Posterior vena cava (tissue), 2 donors: ENCODE data around the gene STX8. TPM values are rescaled to one million over a fixed set of nuclear protein-coding genes. Genes with fewer than 3 reads are reported as not detected.
"Not testable (repeated sequence)": the region's sequence is repeated elsewhere in the genome, so short reads cannot be mapped to it uniquely, and the experiment has no call there.

Source experiments
- DNase-seq: peaks from one replicate; pipeline ENCODE4 v3.0.0-alpha.2; 2020; ENCODE audit warnings: low spot score
- intact Hi-C, 2 donors: fragments of 100-400 bp; cut with DNase I; formaldehyde crosslinking; loops; one replicate each; pipeline versions ENCODE4 v1.14.1 to v1.14.2; 2022 to 2023
- total RNA-seq, 2 donors: library from RNA; stranded (reverse); fragmentation: NEBNext Ultra II Directional; extraction: Animal tissue kit (Norgen Biotek cat#: 25700); gene quantifications; one replicate each; pipeline ENCODE4 v1.2.1, GENCODE V29; 2021
- donor health status: DM: yes; HTN: yes; CAD: no.
- donor health status: DM: yes; HTN: yes; CAD: no.

STX8 gene
- total RNA-seq, 2 donors from 2014 or later = 55.2 to 80.4 TPM

DNA sequence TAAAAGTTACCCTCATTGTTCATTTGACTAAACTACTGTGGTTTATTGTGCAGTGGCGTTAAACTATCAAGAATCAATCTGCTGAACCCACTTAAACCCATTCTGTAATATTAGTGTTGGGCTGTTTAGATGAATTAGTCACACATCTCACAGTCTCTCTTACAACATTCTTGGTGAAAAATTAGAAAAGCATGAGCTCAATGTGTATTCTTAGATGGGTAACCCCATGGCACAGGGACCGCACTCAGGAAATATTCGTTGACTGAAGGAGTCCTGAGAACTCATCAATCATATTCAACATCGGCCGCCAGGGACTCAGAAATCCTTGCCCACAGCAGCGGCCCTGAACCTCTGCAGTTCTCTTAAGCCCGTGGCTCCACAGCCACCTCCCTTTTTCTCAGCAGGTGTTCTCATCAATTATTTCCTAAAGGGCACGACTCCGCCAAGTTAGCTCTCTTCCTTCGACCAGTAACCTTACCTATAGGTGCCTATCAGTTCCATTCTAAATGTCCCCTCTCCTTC lies 155.6 kb downstream of the STX8 start:
- DNase-seq = no peak
- intact Hi-C loops = no loop called here

DNA sequence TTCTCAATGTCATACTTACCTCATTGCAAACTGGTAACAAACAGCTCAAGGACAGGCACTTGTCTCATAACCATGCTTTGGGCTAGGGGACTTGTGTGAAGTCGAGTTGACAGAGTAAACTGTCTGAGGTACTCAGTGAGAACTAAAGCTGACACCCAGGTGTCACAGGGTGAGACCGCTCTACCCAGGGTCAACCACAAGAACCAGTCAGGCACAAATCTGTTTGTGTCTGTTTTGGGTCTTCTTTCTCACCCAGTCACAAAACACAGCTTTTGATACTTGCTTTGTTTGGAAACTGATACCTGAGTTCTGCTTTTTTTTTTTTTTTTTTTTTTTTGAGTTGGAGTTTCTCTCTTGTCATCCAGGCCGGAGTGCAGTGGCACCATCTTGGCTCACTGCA lies 161.1 kb downstream of the STX8 start:
- intact Hi-C loops = no loop called here
- DNase-seq = no peak

DNA sequence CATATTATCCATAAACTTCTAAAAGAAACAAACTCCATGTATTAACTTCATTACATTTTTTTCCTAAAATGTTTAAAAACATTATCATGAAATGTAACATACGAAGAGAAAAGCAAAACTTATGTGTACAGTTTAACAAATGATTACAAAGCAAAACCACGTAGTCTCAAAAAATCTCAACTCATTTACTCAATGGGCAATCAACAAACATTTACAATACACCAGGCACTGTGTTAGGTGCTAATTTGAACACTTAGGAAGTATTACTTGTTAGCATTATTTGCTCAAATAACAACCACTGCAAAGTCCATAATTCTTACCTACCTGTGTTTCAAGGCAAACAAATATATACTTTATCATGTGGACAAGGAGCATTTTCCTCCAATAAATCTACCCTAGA lies 164.9 kb downstream of the STX8 start:
- intact Hi-C loops = no loop called here
- DNase-seq = no peak

DNA sequence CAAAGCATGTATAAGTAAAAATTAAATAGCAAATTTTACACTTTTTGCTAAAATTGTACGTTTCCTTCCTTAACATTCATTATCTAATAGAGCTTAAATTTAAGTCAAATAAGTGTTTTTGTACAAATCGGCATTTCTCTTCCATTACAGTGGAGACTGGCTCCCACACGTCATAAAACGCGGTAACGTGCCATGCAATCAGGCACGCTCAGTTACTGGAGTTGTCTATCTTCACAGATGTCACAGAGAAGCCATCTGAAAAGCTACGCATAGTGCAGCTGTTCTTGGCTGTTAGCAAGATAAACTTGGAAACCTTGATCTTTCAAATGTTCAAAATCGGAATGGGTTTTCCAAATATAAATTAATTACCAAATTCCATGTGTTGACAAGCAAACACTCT lies 165.3 kb downstream of the STX8 start:
- intact Hi-C loops = no loop called here
- no peak for DNase-seq

DNA sequence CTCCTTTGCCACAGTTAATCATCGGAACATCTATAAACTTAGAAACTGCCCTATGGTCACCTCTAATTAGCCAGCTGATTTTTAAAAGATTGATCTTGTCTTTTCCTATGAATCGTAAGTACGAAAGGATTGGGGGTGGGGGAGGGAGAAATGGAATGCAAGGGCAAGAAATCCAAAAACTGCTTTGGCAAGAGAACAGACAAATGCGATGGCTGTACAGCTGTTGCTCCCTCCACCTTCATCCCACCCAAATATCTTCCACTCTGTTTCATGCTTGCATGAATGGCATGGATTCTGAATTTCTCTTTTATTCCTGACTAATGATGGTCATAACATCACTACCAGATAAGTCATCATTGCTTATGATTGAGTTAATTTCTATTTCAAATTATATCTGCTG lies 165.7 kb downstream of the STX8 start:
- no peak for DNase-seq
- intact Hi-C loops = no loop called here

DNA sequence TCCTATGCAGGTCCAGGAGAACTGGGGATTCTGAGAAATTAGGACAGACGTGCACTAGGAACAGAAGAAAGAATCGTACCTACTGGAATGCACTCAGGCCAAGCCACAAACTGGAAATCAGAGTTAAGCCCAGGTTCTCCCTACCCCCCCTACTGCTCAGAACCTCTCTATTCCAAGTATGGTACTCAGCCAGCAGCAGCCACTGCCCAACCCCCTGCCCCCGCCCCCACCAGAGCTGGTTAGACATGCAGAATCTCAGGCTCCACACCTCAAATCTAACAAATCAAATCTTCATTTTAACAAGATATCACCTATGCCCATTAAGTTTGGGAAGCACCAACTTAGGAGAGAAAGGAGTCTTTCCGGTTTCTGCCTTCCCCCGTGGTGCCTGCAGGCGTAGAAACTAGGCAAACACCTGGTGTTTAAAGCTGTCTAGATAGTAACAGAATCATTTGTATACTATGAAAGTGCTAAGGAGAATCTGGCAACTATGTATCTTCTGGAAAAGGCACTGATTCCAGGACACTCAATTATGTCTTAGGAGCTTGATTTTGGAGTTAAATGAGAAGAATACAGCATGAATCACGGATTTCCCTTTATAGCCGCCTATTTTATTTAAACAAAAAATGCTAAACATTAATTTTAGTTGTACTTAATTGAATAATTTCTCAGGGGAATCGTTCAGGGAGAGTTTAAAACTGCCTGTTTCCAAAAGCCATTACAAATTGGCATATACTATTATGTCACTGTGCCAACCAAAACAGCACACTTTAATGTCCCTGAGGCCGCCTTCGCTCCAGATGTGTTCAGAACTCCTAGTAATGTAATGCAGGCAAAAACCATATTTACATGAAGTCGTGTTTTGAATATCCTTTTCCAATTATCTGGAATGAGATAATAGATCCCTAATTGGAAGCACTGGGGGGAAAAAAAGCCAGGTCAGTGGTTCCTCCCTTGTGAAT lies 166.5 kb downstream of the STX8 start:
- no peak for DNase-seq
- intact Hi-C loops = no loop called here

DNA sequence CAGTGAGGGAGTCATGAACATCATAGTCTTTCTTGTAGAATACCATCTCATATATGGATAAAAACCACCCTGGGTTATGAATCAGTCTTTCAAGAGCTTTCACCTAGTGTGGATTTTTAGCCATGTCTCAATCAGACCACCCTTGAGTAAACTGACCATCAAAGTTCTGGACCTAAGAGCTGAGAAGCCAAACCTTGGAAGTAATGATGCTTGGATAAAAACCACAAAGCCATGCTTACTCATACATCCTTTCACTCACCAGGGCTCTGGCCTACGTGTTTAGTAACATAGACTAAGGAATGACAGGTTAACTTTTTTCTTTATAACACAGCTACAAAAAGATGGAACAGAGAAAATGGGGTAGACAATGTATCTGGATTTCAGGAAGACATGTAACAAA lies 167.2 kb downstream of the STX8 start:
- intact Hi-C loops = no loop called here
- DNase-seq = no peak

DNA sequence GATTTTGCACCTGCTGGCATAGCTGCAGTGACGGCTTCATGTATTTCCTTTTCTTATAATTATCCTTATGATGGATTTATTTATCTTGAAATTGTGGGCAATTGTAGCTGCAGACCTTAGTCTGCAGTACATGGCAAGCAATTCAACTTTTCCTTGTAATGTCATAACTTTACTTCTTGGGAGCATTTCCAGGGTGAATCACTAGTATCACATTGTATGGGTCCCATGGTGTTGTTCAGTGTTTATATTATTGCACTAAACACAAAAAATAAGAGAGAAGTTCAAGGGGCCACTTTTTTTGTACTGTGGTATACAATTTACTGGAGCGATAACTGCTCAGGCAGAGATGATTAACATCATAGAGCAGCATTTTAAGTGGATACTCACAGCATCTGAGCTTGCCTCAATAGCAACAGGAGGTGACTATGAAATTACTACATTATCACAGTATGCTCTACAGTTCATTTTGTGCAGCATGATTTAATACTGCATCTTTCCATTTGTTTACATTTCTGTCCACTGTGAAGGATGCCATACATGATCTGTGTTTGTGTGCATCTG lies 169.5 kb downstream of the STX8 start:
- intact Hi-C loops = no loop called here

DNA sequence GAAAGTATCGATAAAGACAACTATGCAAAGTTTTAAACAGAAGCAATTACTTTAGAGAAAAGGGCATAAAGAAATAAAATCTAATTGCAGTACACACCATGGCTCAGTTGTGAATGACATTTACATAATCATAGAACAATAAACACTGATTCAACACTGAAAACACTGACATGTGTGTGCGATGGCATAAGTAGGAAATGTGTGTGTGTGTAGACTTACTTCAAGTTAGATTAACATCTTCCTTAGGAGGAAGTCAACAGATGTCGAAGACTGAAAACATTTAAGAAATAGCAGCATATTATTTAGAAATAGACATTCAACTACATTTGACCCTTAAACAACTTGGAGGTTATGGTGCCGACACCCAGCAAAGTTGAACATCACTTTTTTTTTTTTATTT lies 172.4 kb downstream of the STX8 start:
- DNase-seq = no peak
- intact Hi-C loops = no loop called here

More for the DNA sequence above, 169.5 kb downstream of the STX8 start:
- DNase-seq = no peak

DNA sequence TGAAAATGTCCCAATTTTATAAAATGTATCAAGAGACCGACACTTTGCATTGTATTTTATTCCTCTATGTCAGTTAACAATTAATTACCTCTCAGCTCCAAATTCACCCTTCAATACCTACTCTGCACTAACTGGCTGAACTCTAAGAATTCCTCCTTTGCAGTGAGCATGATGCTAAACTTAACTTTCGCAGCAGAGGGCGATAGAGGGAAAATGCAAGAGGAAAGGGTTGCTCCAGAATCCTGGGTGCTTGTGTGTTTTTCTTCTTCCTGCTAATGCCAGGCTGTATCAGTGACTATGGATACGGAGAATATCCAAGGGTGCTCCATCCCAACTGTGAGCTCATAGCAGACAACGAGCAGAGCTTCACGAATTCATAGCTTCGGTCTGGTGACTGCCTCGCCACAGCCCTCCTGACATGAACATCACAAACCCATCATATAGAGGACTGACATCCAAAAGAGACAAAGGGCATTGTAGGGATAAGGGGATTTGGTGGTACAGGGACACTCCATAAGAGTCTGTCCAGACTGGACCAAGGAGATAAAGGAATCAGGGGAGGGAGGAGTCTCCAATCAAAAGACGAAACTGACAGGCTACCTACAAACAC lies 172.9 kb downstream of the STX8 start:
- intact Hi-C loops = no loop called here
- no peak for DNase-seq

DNA sequence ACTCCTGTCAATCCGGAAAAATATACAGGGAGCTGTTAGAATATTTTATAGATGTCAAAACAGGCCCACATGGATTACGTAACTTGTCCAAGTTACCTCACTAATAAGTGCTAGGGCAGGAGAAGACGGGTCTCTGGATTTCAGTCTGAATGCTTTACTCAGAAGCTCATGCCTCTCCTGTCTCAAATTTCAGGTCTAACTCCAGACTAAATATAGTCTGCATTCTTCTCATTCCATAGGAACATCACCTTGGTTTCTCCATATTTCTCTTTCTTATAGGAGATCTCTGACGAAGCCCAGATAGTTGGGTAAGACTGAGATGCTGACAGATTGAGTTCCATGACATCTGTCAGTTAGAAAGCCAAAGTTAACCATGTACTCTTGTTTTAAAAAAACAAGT lies 174.2 kb downstream of the STX8 start:
- intact Hi-C loops = no loop called here
- DNase-seq = no peak

DNA sequence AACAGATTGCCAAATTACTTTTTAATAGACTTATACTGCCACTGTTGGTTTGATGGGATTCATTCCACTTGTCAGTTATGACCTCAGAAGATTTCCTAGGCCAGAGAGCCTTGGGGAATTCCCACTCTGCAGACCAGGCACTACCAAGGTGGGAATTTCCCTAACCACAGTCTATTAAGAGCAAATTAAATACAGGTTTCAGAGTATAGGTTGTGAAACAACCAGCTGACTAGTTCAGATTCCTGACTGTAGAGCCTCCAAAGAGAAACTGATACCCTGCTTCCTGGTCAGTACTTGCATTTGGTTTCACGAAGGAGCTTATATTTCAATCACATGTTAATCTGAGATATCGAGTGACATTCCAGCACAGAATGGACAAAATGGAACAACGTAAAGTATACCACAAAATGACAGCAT lies 186.5 kb downstream of the STX8 start:
- DNase-seq = no peak
- intact Hi-C loops = no loop called here

DNA sequence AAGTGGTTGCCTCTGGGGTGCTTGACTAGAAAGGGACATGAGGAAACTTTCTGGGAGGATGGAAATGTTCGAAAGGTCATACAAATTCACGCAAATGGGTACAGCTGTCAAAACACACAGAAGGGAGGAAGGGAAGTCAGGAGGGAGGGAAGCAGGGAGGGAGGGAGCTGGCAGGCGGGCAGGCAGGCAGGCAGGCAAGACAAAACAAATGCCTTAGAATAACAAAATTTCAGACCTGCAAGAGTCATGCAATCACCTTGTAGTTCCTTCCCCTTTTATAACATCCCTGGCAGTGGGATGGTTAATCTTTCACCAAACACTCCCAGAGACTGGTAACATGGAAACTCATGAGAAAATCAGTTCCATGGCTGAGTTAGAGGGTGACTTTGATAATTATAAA lies 189.2 kb downstream of the STX8 start:
- DNase-seq = no peak
- intact Hi-C loops = no loop called here

DNA sequence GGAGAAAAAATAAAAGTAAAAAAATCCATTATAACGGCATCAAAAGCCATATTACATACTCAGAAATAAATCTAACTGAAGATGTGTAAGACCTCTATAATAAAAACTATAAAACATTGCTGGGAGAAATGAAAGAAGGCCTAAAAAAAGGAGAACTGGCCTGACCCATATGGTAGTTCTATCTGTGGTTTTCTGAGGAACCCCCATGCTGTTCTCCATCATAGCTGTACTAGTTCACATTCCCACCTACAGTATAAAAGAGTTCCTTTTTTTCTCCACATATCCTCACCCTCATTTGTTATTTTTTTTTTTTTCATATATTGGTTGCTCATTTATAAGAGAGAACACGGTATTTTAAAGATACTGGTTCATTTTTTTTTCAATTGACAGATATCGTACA lies 191.8 kb downstream of the STX8 start:
- no peak for DNase-seq
- intact Hi-C loops = no loop called here

DNA sequence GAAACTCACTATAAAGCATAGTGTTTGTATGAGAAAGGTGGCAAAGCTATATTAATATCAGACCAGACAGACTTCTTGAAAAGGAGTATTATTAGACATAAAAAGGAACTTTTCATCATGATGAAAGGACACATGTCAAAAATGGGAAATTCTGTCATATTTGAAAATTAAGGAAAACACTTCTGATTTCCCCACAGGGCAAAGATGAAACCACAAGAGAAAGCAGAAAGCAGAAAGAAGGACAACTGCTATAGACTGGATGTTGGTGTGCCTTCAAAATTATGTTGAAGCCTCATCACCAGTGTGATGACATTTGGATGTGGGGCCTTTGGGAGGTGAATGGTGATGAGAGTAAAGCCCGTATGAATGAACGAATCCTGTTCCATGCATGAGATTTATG lies 193.0 kb downstream of the STX8 start:
- intact Hi-C loops = no loop called here
- no peak for DNase-seq

DNA sequence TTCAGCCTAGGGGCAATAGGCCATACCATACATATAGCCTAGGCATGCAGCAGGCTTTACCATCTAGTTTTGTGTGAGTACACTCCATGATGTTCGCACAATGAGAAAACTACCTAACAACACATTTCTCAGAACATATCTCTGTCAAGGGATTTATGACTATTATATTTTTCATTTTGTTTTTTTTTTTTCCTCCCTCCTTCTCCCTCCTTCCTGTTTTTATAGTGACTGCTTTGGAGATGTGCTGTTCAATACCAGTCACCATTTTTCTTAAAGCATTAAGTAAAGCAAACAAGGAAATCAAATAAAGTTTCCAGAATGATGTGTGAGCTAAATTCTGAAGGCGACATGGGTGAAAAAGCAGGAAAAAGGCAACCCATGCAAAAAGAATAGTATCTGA lies 194.6 kb downstream of the STX8 start:
- intact Hi-C loops = no loop called here
- no peak for DNase-seq

DNA sequence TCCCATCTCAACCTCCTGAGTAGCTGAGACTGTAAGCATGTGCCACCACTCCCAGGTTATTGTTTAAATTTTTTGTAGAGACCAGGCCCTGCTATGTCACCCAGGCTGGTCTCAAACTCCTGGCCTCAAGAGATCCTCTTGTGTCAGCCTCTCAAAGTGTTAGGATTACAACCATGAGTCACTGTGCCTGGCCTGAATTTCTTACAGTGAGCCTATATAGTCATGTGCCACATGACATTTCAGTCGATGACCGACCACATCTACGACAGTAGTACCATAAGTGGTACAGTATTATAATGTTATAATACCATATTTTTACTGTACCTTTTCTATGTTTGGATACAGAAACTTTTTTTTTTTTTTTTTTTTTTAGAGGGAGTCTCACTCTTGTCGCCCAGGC lies 195.3 kb downstream of the STX8 start:
- DNase-seq = no peak
- intact Hi-C loops = no loop called here

DNA sequence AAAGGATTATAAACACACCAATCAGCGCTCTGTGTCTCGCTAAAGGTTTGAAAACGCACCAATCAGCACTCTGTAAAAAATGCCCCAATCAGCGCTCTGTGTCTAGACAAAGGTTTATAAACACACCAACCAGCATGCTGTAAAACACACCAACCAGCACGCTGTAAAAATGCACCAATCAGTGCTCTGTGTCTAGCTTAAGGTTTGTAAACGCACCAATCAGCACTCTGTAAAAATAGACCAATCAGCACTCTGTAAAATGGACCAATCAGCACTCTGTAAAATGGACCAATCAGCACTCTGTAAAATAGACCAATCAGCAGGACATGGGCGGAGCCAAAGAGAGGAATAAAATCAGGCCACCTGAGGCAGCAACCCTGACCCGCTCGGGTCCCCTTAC lies 199.4 kb downstream of the STX8 start:
- DNase-seq, intact Hi-C loops: not testable (repeated sequence)

DNA sequence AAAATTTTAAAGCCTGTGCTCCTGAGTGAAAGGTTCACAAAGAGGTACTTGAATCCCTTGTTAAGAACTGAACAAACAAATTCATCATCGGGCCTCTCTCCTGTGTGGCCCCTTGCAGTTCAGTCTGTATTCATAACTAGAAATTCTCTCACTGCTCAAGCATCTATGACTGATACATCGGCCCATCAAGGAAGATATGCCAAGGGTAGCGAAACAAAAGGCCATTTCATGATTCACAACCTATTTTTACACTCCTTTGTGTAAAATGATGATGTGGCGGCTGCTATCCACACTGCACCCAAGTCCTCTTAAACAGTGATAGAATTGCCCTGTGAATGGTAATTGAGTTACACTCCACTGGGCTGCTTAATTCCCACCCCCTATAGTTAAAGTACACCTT lies 204.6 kb downstream of the STX8 start:
- intact Hi-C loops = no loop called here
- no peak for DNase-seq

DNA sequence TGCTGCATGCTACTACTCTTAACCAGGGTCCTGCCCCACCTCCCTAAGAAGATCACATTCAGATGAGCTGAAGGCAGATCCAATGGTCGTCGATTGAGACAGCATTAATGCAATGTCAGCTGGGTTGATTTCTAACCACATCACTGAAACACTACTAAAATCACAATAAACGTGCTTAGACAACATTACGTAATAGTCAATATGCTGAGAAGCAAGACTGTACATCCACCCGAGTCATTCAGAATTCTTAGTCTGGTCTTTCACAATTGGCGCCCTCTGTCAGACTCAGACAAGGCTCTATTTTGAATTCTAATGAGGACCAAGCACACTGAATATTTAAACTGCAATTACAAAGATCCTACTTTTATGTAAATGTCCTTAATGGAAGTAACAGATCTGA lies 205.2 kb downstream of the STX8 start:
- intact Hi-C loops = no loop called here
- DNase-seq = no peak
